GM10266 (cell line): Measurements from ENCODE around the gene STK31.

Experiments
- DNase-seq: peaks from one replicate; pipeline ENCODE4 v3.0.0; 2012; ENCODE audit errors: extremely low spot score
- TF ChIP-seq, protein P1 (sequence below): IDR thresholded peaks from 2 replicates; pipeline ENCODE4 v1.5.1; 2012; ENCODE audit warnings: mild to moderate bottlenecking, low read depth; ENCODE audit not compliant: control insufficient read depth, insufficient read depth; ENCODE audit errors: missing control alignments

The STK31 gene

DNA sequence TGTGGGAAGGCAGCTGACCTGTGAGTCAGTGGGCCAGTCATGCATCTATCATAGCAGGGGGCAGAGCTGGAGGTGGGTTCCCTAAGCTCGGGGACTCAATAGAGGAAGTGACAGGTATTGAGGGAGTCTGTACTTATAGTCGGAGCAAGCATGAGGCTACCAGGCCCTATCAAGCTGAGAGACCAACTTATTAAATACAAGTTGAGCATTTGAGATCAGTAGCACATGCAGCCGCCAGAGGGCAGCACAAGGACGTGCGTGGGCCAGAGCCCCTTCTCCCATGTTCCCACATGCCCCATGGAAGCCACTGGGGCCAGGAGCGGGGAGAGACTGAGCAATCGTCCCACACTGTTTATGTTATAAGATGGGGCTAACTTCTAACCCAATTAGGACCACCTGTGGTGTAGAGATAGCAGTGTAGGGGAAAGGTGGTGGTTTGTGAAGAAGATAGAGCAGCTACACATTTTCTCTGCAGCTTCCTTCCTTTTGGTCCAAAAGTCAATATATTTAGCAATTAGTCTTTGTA, 13.0 kb upstream of the STK31 start:
- peak; percentile 62 for DNase-seq
- TF ChIP-seq, protein P1, sequence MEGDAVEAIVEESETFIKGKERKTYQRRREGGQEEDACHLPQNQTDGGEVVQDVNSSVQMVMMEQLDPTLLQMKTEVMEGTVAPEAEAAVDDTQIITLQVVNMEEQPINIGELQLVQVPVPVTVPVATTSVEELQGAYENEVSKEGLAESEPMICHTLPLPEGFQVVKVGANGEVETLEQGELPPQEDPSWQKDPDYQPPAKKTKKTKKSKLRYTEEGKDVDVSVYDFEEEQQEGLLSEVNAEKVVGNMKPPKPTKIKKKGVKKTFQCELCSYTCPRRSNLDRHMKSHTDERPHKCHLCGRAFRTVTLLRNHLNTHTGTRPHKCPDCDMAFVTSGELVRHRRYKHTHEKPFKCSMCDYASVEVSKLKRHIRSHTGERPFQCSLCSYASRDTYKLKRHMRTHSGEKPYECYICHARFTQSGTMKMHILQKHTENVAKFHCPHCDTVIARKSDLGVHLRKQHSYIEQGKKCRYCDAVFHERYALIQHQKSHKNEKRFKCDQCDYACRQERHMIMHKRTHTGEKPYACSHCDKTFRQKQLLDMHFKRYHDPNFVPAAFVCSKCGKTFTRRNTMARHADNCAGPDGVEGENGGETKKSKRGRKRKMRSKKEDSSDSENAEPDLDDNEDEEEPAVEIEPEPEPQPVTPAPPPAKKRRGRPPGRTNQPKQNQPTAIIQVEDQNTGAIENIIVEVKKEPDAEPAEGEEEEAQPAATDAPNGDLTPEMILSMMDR = peak; percentile 77

DNA sequence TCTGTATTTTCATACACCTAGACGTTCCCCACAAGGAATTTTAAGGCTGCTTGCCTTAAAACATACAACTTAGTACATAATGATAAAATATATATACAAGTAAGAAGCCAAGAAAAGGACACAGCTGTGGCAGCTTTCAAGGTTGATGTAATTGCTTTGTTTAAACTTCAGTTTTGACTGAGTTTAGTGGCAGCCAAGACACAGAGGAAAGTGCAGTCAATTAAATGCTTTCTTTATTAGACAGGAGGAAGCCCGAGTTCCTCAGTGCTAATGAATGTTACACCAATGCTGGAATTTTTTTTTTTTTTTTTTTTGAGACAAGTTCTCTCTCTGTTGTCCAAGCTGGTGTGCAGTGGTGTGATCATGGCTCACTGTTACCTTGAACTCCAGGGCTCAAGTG, 11.2 kb upstream of the STK31 start:
- DNase-seq = no peak
- TF ChIP-seq, protein P1 = no peak

DNA sequence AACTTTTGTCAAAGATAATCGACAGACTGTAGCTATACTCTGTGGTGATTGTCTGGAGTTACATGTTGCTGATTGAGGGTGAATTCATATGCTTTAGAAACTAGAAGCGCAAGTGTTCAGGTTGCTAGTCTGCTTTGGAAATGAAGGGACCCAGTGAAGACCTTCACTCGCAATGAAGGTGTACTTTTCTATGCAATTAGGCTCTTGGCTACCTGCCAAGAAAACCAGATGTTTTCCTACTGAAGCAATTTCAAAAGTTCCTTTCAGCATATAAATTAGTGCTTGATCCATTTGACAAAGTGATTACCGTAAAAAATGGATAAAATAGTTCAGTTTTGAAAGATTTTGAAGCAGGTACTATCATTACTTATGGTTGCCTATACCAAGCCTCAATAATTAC, 10.0 kb upstream of the STK31 start:
- no peak for DNase-seq
- TF ChIP-seq, protein P1 = no peak

DNA sequence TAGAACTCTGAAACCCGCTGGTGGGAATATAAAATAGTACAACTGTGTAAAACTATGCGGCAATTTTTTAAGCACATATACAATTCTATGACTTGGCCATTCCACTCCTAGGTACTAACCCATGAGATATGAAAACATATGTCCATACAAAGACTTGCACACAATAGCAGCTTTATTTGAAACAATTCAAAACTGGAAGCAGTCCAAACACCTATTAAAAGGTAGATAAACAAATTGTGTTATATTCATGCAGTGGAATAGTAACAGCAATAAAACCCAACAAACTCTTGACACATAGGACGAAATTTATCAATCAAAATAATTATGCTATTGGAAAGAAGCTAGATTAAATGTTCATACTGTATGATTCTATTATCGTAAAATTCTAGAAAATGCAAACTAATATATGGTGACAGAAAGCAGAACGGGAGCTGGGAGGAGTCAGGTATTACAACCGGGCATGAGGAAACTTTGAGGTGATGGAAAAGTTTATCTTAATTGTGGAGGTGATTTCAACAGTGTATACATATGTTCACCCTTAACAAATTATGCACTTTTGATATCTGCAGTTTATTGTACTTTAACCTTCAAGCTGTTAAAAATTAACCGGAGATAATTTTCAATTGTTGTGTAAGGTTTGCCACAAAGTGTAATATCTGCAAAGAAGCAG, 803 bp upstream of the STK31 start:
- TF ChIP-seq, protein P1 = no peak
- DNase-seq = no peak

DNA sequence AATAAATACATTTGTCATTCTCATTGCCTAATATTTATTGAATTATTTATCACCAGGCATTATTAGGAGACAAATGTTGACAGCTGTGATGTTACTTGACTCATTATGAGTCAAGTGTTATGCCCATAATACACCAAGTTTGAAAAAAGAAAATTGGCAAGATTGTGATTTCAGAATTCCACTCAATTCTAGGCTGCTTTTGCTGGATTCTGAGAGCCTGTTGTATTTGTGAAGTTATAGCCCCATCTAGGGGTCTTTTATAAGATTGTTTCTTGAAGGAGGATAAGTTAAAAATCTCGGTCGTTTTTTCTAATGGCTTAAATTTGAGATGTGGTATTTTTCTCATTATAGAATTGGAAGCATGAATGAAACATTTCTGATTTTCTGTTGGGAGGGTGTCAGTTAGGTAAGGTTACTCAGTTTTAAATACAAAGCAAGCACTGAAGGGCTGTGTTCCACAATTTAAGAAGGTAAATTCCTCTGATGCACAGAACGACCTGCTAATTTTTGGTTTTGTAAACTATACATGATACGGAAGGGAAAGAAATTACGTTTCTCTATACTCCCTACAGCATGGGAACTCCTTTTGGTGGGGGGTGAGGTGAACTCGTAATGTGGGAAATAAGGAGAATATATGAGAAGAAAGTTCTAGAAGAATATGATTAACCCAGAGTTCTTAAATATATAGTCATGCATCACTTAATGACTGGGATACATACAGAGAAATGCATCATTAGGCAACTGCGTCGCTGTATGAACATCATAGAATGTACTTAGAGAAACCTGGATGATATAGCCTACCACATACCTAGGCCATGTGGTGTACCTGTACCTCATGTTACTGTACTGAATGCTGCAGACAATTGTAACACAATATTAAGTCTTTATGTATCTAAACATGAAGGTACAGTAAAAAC, 2.6 kb downstream of the STK31 start:
- peak; percentile 69 for DNase-seq

DNA sequence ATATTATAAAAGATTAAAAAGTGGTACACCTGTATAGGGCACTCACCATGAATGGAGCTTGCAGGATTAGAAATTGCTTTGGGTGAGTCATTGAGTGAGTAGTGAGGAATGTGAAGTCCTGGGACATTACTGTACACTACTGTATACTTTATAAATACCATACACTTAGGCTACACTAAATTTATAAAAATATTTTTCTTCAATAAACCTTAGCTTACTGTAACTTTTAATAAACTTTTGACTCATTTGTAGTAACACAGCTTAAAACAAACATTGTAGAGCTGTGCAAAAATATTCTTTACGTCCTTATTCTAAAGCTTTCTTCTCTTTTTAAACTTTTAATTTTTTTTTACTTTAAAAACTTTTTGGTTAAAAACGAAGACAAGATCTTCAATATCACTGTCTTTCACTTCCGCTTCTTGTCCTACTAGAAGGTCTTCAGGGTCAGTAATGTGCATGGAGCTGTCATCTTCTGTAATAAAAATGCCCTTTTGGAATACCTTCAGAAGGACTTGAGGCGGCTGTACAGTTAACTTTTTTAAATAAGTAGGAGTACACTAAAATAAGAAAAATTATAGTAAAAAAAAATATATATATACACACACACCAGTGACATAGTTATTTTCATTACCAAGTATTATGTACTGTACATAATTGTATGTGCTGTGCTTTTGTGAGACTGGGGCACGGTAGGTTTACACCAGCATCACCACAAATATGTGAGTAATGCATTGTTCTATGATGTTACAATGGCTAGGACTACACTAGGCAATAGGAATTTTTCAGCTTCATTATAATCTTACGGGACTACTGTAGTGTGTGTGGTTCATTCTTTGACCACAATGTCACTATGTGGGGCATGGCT, 3.5 kb downstream of the STK31 start:
- TF ChIP-seq, protein P1 = no peak
- no peak for DNase-seq

More for the DNA sequence above, 2.6 kb downstream of the STK31 start:
- TF ChIP-seq, protein P1 = peak; percentile 23
